Measurements from ENCODE around the gene COL5A1. TPM values are rescaled to one million over a fixed set of nuclear protein-coding genes. Genes with fewer than 3 reads are reported as not detected.

The COL5A1 gene
- total RNA-seq, 1 donor from 2014 or later = 99.6 TPM

- intact Hi-C loops (cut with DNase I) = no loop called here
- no peak for TF ChIP-seq CTCF (IDR thresholded peaks at IDR 0.05)
- Histone ChIP-seq H3K9me3 (no peaks in the 10 kb centered on the region), H3K36me3 (peaks cover 41 to 67% of the 10 kb centered on the region in 2 donors), H3K27ac (no peak overlapping the region), H3K27me3 (no peaks in the 10 kb centered on the region), H3K4me3 (no peak overlapping the region), H3K4me1 (peaks cover 0 to 3% of the 10 kb centered on the region in 2 donors)
- DNase-seq (ENCODE audit: low spot score in 2 of 2) = no peak
Observed at GRCh38 chr9:134770972-134771971, 129.7 kb downstream of the COL5A1 start.

GRCh38 chr9:134772331-134772730 is 130.7 kb downstream of the COL5A1 start:
- TF ChIP-seq CTCF (IDR thresholded peaks at IDR 0.05) = no peak
- no peak overlapping the region for H3K4me3 ChIP-seq
- H3K9me3 ChIP-seq = no peaks in the 10 kb centered on the region
- DNase-seq (ENCODE audit: low spot score in 2 of 2) = no peak
- H3K36me3 ChIP-seq = peaks cover 39 to 59% of the 10 kb centered on the region in 2 donors
- H3K27ac ChIP-seq = no peak overlapping the region
- peaks cover 0 to 3% of the 10 kb centered on the region in 2 donors for H3K4me1 ChIP-seq
- H3K27me3 ChIP-seq = no peaks in the 10 kb centered on the region
- intact Hi-C loops (cut with DNase I) = no loop called here

GRCh38 chr9:134773842-134774241 is 132.2 kb downstream of the COL5A1 start:
- intact Hi-C loops (cut with DNase I) = no loop called here
- H3K36me3 ChIP-seq = peaks cover 39 to 52% of the 10 kb centered on the region in 2 donors

GRCh38 chr9:134774410-134774809 is 132.8 kb downstream of the COL5A1 start:
- DNase-seq (ENCODE audit: low spot score in 2 of 2) = no peak
- no peaks in the 10 kb centered on the region for H3K27me3 ChIP-seq
- peaks cover 3 to 5% of the 10 kb centered on the region in 2 donors for H3K4me1 ChIP-seq
- intact Hi-C loops (cut with DNase I) = no loop called here
- H3K36me3 ChIP-seq = peaks cover 39 to 48% of the 10 kb centered on the region in 2 donors
- H3K27ac ChIP-seq = no peak overlapping the region
- no peak overlapping the region for H3K4me3 ChIP-seq
- no peak for TF ChIP-seq CTCF (IDR thresholded peaks at IDR 0.05)
- no peaks in the 10 kb centered on the region for H3K9me3 ChIP-seq

More at GRCh38 chr9:134773842-134774241, 132.2 kb downstream of the COL5A1 start:
- no peak for TF ChIP-seq CTCF (IDR thresholded peaks at IDR 0.05)
- Histone ChIP-seq H3K4me3 (no peak overlapping the region), H3K27ac (no peak overlapping the region), H3K27me3 (no peaks in the 10 kb centered on the region), H3K4me1 (peaks cover 3 to 8% of the 10 kb centered on the region in 2 donors), H3K9me3 (no peaks in the 10 kb centered on the region)
- DNase-seq (ENCODE audit: low spot score in 2 of 2) = no peak

- peak overlapping the region in 1 of 2 donors; percentile 28 for H3K27ac ChIP-seq
- H3K27me3 ChIP-seq = no peaks in the 10 kb centered on the region
- H3K4me1 ChIP-seq = peaks cover 3 to 5% of the 10 kb centered on the region in 2 donors
- H3K4me3 ChIP-seq = no peak overlapping the region
- no peaks in the 10 kb centered on the region for H3K9me3 ChIP-seq
- DNase-seq (ENCODE audit: low spot score in 2 of 2) = no peak
- intact Hi-C loops (cut with DNase I) = no loop called here
- H3K36me3 ChIP-seq = peaks cover 43 to 53% of the 10 kb centered on the region in 2 donors
- no peak for TF ChIP-seq CTCF (IDR thresholded peaks at IDR 0.05)
Observed at GRCh38 chr9:134775081-134775951, 133.7 kb downstream of the COL5A1 start.
